Measurements from ENCODE around the gene ALDH2.
"Not testable (repeated sequence)": the region's sequence is repeated elsewhere in the genome, so short reads cannot be mapped to it uniquely, and the experiment has no call there.

Gene ALDH2

DNA sequence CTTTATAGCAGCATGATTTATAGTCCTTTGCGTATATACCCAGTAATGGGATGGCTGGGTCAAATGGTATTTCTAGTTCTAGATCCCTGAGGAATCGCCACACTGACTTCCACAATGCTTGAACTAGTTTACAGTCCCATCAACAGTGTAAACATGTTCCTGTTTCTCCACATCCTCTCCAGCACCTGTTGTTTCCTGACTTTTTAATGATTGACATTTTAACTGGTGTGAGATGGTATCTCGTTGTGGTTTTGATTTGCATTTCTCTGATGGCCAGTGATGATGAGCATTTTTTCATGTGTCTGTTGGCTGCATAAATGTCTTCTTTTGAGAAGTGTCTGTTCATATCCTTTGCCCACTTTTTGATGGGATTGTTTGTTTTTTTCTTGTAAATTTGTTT lies 62.9 kb downstream of the ALDH2 start:
- FAIRE-seq: not testable (repeated sequence)

DNA sequence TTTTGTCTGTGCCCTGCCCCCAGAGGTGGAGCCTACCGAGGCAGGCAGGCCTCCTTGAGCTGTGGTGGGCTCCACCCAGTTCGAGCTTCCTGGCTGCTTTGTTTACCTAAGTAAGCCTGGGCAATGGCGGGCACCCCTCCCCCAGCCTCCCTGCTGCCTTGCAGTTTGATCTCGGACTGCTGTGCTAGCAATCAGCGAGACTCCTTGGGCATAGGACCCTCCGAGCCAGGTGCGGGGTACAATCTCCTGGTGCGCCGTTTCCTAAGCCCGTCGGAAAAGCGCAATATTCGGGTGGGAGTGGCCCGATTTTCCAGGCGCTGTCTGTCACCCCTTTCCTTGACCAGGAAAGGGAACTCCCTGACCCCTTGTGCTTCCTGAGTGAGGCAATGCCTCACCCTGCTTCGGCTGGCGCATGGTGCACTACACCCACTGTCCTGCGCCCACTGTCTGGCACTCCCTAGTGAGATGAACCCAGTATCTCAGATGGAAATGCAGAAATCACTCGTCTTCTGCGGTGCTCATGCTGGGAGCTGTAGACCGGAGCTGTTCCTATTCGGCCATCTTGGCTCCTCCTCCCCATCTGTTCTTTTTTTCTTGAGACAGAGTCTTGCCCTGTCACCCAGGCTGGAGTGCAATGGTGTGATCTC lies 68.1 kb downstream of the ALDH2 start:
- FAIRE-seq: not testable (repeated sequence)

DNA sequence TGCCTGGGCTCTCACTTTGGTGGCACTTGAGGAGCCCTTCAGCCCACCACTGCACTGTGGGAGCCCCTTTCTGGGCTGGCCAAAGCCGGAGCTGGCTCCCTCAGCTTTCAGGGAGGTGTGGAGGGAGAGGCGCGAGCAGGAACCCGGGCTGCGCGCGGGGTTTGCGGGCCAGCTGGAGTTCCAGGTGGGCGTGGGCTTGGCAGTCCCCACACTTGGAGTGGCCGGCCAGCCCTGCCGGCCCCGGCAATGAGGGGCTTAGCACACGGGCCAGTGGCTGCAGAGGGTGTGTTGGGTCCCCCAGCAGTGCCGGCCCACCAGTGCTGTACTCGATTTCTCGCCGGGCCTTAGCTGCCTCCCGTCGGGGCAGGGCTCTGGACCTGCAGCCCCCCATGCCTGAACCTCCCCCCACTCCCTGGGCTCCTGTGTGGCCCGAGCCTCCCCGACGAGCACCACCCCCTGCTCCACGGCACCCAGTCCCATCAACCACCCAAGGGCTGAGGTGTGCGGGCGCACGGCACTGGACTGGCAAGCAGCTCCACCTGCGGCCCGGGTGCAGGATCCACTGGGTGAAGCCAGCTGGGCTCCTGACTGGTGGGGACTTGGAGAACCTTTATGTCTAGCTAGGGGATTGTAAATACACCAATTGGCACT lies 68.9 kb downstream of the ALDH2 start:
- not testable (repeated sequence) for FAIRE-seq

DNA sequence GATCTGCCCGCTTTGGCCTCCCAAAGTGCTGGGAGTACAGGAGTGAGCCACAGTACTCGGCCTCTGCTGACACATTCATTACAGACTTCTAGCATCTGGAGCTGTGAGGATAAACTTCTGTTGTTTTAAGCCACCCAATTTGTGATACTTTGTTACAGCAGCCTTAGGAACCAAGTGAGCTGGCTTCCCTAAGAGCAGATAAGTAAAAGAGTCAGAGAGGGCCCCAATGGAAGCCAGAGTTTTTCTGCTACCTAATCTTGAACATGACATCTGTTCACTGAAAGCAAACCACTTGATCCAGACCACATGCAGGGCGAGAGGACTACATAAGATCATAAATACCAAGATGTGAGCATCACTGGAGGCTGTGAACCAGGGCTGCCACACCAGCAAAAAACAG lies 71.6 kb downstream of the ALDH2 start:
- no peak for FAIRE-seq

DNA sequence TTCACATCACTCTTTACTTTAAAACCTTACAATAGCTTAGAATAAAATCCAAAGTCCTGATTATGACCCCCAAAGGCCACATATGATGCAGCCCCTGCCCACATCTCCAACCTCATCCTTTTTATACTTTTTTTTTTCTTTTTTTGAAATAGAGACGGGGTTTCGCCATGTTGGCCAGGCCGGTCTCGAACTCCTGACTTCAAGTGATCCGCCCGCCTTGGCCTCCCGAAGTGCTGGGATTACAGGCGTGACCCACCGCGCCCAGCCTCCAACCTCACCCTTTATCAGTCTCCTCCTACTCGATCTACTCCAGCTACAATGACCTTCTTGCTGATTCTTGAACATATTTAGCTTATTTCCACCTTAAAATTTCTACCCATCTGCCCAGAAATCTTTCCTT lies 74.1 kb downstream of the ALDH2 start:
- FAIRE-seq: no peak

DNA sequence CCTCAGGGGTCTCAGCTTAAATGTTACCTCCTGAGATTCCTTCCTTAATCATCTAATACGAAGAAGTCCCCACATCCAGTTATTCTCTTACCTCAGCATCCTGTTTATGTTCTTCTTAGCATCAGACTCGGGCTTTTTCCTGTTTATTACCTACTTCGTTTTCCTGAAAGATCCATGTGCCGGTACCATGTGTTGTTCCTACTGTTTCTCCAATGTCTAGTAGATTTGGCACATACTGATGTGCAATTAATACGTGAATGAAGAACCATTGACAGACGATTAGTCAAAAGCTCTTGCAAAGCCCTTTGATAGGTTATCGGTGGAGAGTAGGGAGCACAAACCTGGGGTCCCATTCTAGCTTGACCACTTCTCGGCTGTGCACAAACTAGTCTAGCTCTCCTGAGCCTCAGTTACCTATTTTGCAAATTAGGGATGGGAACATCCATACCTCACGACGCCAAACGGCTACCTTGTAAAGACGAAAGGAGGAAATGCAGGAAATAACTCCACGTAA lies 74.6 kb downstream of the ALDH2 start:
- FAIRE-seq: no peak

DNA sequence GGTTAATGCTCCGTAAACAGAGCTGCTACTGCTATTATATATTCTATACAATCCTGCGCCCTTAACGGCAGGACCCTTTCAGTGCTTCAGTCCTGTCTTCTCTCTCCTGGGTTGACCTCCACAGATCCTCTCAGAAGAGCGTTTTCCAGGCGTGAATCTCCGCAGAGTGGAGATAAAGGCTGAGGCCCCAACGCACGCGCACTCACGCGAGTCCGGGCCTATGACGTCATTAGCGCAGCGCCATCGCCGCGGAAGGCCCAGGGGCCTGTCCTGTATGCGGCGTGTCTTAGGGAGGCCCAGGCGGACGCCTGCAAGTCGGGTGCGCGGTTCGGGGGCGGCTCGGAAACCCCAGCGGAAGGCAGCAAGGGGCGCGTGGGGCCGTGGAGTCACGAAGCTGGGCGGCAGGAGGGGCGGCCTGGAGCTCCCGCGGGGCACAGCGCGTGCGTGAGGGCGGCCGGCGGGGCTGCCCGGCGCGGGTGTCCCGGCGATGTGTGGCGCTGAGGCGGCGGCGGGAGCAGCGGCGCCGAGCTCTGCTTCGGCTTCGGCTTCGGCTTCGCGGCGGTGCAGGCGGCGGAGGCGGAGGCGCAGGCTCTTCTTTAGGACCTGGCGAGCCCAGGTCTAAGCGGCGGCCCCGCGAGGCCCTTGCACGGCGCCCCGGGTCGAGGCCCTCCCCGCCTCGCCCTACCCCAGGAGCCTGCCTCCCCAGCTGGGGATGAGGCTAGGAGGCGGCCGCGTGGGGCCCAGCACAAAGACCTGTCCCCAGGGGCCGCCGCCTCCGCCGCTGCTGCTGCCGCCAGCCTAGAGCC lies 75.2 kb downstream of the ALDH2 start, which contains the start of gene MAPKAPK5:
Gene MAPKAPK5, plus strand, starts transcription at position 479 of the 806 bp plus-strand sequence. CDS start 506 bp downstream, outside the sequence.
- no peak for FAIRE-seq

DNA sequence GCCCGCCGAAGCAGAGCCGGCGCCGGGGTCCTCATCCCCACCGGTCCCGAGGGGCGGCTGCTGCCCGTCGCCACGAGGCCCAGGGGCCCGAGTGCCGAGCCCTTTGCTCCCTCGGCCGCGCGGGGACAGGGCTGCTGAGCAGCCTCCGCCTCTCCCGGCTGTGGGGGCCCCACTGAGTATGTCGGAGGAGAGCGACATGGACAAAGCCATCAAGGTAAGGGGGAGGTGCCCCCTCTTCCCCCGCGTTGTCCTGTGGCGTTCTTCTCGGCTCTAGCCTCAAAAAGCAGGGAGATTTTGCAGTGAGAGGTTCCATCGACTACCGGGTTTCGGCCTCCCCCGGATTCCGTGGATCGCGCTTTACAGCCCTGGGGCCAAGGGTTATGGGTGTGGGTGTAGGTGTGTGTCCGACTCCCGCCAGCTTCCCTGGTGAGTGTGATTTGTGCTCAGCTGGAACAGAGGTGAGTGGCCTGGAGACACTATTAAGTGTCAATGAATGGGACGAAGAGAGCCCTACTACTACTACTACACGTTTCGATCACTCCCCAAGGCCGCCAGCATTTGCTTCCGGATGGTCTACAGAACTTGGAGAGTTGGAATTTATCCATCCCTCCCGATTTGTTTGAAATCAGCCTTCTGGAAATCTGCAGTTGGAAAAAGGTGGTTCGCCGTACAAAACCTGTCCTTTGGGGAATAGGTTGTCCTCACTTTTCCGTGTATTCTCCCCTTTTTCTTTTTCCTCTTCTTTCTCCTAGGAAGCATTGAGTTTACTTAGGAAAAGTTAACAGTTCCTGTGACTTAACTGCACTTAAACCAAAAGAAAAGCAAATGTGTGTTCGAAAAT lies 76.0 kb downstream of the ALDH2 start:
- FAIRE-seq: no peak

DNA sequence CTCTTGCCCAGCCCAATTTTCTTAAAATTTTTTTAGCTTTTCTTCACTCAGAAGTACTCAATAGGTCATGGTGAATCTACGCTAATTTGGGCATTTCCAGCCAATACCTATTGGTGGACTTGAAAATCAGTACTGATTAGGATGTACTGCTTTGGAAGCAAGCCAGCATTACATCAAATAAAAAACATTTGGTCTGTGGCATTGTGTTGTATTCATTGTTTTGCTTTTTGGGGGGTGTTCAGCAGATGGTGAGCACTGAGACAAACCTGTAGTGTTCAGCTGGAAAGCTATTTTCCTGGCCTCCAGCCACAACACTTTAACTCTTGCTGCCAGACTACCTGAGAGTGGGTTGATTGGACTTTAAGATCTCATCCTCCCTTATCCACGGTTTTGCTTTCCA lies 79.3 kb downstream of the ALDH2 start:
- no peak for FAIRE-seq

DNA sequence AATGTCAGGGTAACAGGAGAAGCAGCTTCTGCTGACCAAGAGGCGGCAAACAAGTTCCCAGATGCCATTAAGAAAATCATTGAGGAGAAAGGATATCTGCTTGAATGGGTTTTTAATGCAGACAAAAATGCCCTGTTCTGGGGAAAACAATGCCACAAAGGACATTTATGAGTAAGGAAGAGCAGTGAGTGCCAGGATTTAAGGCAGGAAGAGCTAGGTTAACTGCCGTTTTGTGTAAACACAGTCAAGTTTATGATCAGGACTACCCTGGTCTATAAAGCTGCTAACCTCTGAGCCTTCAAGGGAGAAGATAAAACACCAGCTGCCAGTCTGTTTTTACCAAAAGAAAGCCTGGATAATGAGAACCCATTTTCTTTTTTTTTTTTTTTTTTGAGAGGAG lies 83.8 kb downstream of the ALDH2 start:
- FAIRE-seq: no peak

DNA sequence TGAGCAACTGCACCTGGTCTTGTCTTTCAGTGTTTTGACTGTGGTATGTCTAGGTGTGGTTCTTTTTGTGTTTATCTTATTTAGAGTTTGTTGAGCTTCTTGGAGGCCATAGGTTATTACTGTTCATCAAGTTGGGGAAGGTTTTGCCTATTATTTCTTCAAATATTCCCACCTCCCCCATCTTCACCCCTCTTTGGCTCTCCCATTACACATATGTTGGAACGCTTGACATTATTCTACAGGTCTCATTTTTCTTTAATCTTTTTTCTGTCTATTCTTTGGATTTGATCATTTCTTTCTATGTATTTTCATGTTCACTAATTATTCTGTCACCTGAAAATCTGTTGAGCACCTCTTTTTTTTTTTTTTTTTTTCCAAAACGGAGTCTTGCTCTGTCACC lies 91.5 kb downstream of the ALDH2 start:
- FAIRE-seq: no peak

DNA sequence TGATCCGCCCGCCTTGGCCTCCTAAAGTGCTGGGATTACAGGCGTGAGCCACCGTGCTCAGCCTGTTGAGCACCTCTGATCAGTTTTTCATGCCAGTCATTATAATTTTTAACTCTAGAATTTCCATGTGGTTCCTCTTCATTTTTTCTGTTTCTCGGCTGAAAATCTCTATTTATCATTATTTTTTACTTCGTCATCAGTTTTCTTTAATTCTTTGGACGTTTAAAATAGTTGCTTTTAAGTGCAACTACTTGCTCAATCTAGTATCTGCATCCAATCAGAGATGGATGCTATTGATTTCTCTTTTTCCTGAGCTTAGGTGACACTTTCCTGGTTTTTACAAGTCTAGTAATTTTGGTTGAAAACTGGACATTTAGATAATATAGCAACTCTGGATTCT lies 92.0 kb downstream of the ALDH2 start:
- FAIRE-seq: no peak

DNA sequence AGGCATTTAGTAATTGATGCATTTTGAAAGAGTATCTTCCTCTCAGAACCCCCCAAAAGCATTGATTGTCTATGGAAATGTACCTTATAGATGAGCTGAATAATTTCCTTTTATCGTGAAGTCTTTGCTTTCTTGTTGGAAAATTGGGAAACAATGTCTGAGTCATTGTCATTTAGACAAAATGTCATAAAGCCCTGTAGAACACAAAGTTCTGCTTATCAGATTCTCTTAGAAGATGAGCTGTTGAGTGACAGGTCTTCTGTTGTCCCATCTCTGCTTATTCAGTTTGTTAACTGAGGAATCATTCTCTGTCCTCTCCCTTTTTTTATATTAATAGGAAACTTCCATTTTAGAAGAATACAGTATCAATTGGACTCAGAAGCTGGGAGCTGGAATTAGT lies 98.2 kb downstream of the ALDH2 start:
- no peak for FAIRE-seq

All from TTC549 (cell line).